Measurements from ENCODE around the gene PTPRS.

GRCh38 chr19:5333581-5334365 is 6.8 kb downstream of the PTPRS start:
- TF ChIP-seq CTCF (IDR thresholded peaks at IDR 0.05) (no peak), POLR2A (IDR thresholded peaks at IDR 0.05) (no peak)

Measured in right lobe of liver (tissue), 4 donors.